Measurements from ENCODE around the gene RBM27.

DNA sequence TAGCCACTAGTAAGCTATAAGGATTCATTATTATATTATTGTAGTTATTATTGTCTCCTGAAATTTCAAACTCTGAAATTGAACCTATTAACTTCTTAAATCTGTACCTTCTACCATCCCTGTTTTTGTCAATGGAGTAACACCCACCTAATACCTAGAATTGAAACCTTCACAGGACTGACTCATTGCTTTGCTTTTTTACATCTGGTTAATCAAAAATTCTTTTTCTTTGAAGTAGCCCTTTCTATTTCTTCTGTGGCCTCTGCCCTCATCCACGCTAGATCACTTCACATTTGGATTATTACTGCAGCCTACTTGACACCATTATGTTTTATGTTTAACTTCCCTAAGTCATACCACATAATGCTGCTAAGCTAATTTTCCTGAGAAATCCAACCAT lies 35.6 kb downstream of the RBM27 start:
- no peak for TF ChIP-seq EZH2phosphoT487 (IDR thresholded peaks at IDR 0.05; ENCODE audit: borderline replicate concordance)
- TF ChIP-seq CTCF (conservative IDR thresholded peaks at IDR 0.05; ENCODE audit: low read length): no peak
